ENCODE measurements around the gene MED6. TPM values are rescaled to one million over a fixed set of nuclear protein-coding genes. Genes with fewer than 3 reads are reported as not detected.

The MED6 gene
- total and polyA plus RNA-seq, 2 experiments from 2014 or later, result 49.2 to 49.6 TPM

GRCh38 chr14:70635971-70636595 lies 35.6 kb upstream of the MED6 start (continued):
- no peak for TF ChIP-seq ZNF462 (CRISPR knock-in tag; IDR thresholded peaks at IDR 0.05)
- no peak for TF ChIP-seq ZNF331 (CRISPR knock-in tag; IDR thresholded peaks at IDR 0.05; ENCODE audit: low read depth)
- no peak for TF ChIP-seq STAT1 (IDR thresholded peaks at IDR 0.05; ENCODE audit: unreplicated experiment)

GRCh38 chr14:70631948-70632347 lies 31.5 kb upstream of the MED6 start:
- Mint-ChIP-seq H3K27me3 (ENCODE audit: insufficient read depth, low read depth, poor library complexity) (peaks cover 1% of the 10 kb centered on the region), H3K36me3 (ENCODE audit: low read depth) (peaks cover 36% of the 10 kb centered on the region), H3K4me3 (no peak overlapping the region), H3K4me1 (no peaks in the 10 kb centered on the region), H3K9me3 (peaks cover 27% of the 10 kb centered on the region), H3K27ac (no peak overlapping the region)
- no peak overlapping the region for H2AFZ ChIP-seq
- ATAC-seq (no peak), DNase-seq (ENCODE audit: low spot score) (no peak)
- peaks cover 5% of the 10 kb centered on the region; the same call in 1 of the 2 replicates for H3K36me3 ChIP-seq (ENCODE audit: insufficient read depth)
- H3K79me2 ChIP-seq (replicated peaks; ENCODE audit: insufficient read depth), result no peaks in the 10 kb centered on the region
- no peaks in the 10 kb centered on the region for H3K4me1 ChIP-seq (ENCODE audit: insufficient read depth)
- H3K27ac ChIP-seq (ENCODE audit: low read depth), result no peak overlapping the region
- no peaks in the 10 kb centered on the region for H3F3A ChIP-seq (replicated peaks; ENCODE audit: low read depth)
- H3K9me2 ChIP-seq (ENCODE audit: insufficient read depth), result no peaks in the 10 kb centered on the region
- no peaks in the 10 kb centered on the region for H3K27me3 ChIP-seq (ENCODE audit: insufficient read depth)
- no peak overlapping the region for H3K4me2 ChIP-seq
- TF ChIP-seq REST (IDR thresholded peaks at IDR 0.05; ENCODE audit: unreplicated experiment) (no peak), CREB1 (CRISPR knock-in tag; IDR thresholded peaks at IDR 0.05; ENCODE audit: low read depth) (no peak), CTCF (conservative IDR thresholded peaks at IDR 0.05; ENCODE audit: low read depth in 2 of 2) (peak in 1 of 2 experiments; percentile 42; a peak in 2 of 4 replicates), EZH2phosphoT487 (IDR thresholded peaks at IDR 0.05; ENCODE audit: unreplicated experiment) (no peak)
- no peak overlapping the region for H3K4me3 ChIP-seq
- H4K20me1 ChIP-seq (replicated peaks; ENCODE audit: insufficient read depth), result no peaks in the 10 kb centered on the region

Measured in GM23338 (cell line).